Esophagus muscularis mucosa (tissue), 4 donors: ENCODE results near the gene ZBTB38. TPM values are rescaled to one million over a fixed set of nuclear protein-coding genes. Genes with fewer than 3 reads are reported as not detected.

ENCODE experiments used
- DNase-seq: peaks from one replicate; pipeline ENCODE4 v3.0.0-alpha.2; 2017; ENCODE audit errors: extremely low spot score
- H3K27ac ChIP-seq, 4 donors: fragments of 200-600 bp; sonication (generic); replicated peaks in 1 of 4; 1 replicate in 3 of 4; 2 replicates in 1 of 4; pipeline ENCODE4 v1.5.1; 2016 to 2019; ENCODE audit warnings: mild to moderate bottlenecking in 1 of 4
- H3K27me3 ChIP-seq, 4 donors: fragments of 200-600 bp; sonication (generic); one replicate each; pipeline versions ENCODE4 v1.5.1 to v1.6.0; 2016 to 2019
- H3K36me3 ChIP-seq, 4 donors: fragments of 200-600 bp; sonication (generic); one replicate each; pipeline ENCODE4 v1.5.1; 2016 to 2019
- H3K4me1 ChIP-seq, 4 donors: fragments of 200-600 bp; sonication (generic); one replicate each; pipeline ENCODE4 v1.5.1; 2016 to 2019
- H3K4me3 ChIP-seq, 4 donors: fragments of 200-600 bp; sonication (generic); 1 replicate in 2 of 4; 2 replicates in 2 of 4; pipeline ENCODE4 v1.5.1; 2016 to 2019; ENCODE audit warnings: mild to moderate bottlenecking in 4 of 4, moderate library complexity in 1 of 4
- H3K9me3 ChIP-seq, 4 donors: fragments of 200-600 bp; sonication (generic); 1 replicate in 3 of 4; 2 replicates in 1 of 4; pipeline ENCODE4 v1.5.1; 2016 to 2019
- EP300 ChIP-seq: sonication (generic); formaldehyde crosslinking; IDR thresholded peaks from one replicate; pipeline ENCODE4 v1.6.1; 2017; ENCODE audit warnings: antibody characterized with exemption
- POLR2A ChIP-seq: fragments of 450-650 bp; IDR thresholded peaks from one replicate; pipeline ENCODE4 v1.6.1; 2017; ENCODE audit warnings: antibody characterized with exemption, moderate library complexity, mild to moderate bottlenecking, low read depth
- POLR2AphosphoS5 ChIP-seq, 2 donors: sonication (generic); formaldehyde crosslinking; IDR thresholded peaks; one replicate each; pipeline ENCODE4 v1.6.1; 2017; ENCODE audit warnings: antibody characterized with exemption in 2 of 2
- WGBS: methylation state at CpG from one replicate; pipeline ENCODE4 v1.1.5; 2018; 5-methylcytosine and 5-hydroxymethylcytosine counted together
- intact Hi-C: fragments of 100-400 bp; cut with DNase I; formaldehyde crosslinking; loops from one replicate; pipeline ENCODE4 v1.15.1; 2023
- total RNA-seq, 4 donors: library from RNA; depleted of rRNA; stranded (reverse); fragments of >200 nt; gene quantifications; one replicate each; pipeline versions ENCODE4 v1.1.0 to v1.2.1, GENCODE V29; 2016
- TF ChIP-seq, protein P1 (sequence below), 3 experiments: fragments of 200-600 bp in 2 of 3; fragments of 450-650 bp in 1 of 3; sonication (generic) in 2 of 3; IDR thresholded peaks; one replicate each; pipeline ENCODE4 v1.5.1; 2017 to 2019; ENCODE audit warnings: antibody characterized with exemption in 3 of 3, mild to moderate bottlenecking in 2 of 3, moderate library complexity in 1 of 3

ZBTB38 gene
- total RNA-seq, 4 donors from 2014 or later, result 163 to 250 (median 203) TPM

DNA sequence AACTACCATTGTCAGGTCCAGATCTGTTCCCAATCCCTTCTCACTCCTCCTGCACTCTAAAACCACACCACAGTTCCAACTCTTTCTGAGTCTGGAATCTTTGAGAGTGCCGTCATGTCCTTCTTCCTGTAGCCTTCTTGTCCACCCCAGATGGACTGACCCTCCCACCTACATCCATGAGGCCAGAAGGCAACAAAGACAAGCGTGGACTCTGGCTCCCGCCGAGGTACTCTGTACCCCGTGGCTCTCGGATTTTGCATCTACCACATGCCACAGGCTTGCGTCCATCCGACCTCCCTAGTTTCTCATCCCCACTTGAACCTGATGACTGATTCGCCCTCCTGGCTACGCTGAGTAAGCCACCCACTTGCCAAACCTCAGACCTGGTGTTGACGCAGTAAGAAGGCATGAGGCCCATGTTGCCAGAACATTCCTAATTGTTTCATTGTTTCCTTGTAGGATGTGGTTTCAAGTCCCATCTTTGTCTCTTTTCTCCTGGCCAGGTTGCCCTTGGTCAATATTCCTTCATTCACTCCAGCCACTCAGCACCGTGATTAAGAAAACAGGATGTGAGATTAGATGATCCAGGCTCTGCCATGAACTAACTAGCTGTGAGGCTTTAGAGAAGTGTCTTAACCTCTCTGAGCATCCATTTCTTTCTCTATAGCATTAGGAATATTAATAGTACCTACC, 1.1 kb upstream of the ZBTB38 start:
- Histone ChIP-seq H3K9me3 (no peaks in the 10 kb centered on the region), H3K27me3 (no peaks in the 10 kb centered on the region), H3K27ac (peak overlapping the region; percentile 84 to 88 (median 85)), H3K36me3 (peaks cover 0 to 12% (median 0%) of the 10 kb centered on the region in 4 donors), H3K4me3 (no peak overlapping the region), H3K4me1 (peaks cover 28 to 48% (median 44%) of the 10 kb centered on the region in 4 donors)
- intact Hi-C loops, result loop anchor here (5.0 kb wide), 1 partner anchor 40 kb away; no protein-coding TSS in a partner anchor
- no peak for DNase-seq
- TF ChIP-seq POLR2A (no peak), POLR2AphosphoS5 (IDR thresholded peaks at IDR 0.05) (peak in 1 of 2 donors; percentile 14), EP300 (no peak)
- TF ChIP-seq, protein P1, sequence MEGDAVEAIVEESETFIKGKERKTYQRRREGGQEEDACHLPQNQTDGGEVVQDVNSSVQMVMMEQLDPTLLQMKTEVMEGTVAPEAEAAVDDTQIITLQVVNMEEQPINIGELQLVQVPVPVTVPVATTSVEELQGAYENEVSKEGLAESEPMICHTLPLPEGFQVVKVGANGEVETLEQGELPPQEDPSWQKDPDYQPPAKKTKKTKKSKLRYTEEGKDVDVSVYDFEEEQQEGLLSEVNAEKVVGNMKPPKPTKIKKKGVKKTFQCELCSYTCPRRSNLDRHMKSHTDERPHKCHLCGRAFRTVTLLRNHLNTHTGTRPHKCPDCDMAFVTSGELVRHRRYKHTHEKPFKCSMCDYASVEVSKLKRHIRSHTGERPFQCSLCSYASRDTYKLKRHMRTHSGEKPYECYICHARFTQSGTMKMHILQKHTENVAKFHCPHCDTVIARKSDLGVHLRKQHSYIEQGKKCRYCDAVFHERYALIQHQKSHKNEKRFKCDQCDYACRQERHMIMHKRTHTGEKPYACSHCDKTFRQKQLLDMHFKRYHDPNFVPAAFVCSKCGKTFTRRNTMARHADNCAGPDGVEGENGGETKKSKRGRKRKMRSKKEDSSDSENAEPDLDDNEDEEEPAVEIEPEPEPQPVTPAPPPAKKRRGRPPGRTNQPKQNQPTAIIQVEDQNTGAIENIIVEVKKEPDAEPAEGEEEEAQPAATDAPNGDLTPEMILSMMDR (IDR thresholded peaks at IDR 0.05), result no peak
- WGBS, result 88% methylated on average over 12 of the region's 12 CpGs

DNA sequence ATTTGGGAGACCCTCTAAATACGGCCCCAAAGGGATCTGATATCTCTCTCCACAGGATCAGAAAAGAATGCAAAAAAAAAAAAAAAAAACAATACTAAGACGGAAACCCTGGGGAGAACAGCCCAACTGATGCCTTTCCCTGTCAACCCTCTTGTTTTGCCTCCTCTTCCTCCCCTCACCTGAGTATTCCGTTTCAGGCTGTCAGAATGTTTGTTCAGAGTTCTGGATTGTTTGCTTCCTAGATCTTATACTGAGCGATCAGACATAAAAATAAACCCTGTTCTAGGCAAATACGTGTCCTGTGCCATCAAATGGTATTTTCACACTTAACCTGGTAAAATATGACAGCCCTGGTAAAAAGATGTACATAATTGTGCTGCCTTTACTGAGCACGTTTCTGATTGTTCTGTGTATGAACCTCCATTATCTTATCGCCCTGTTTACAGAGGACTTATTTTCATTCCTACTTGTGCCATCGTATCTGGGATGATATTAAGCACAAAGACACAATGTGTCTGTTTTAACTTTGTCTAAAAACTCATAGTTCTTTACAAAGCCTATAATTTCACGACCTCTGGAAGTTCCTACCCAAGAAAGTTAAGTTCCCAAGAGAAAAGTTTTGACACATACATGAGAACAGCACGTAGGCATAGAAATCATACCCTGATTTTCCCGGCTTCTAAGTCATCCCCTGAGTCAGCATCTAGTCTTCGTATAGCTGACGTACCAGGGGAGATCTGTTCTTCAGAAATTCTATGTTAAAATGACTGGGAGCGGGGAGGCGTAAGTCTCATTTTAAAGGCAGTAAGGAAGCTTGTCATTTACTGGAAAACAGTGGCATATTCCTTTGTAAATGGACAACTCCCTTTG, 856 bp downstream of the ZBTB38 start:
- WGBS, result 85% methylated on average over 15 of the region's 15 CpGs
- Histone ChIP-seq H3K36me3 (peaks cover 0 to 31% (median 0%) of the 10 kb centered on the region in 4 donors), H3K4me1 (peaks cover 28 to 48% (median 44%) of the 10 kb centered on the region in 4 donors), H3K9me3 (no peaks in the 10 kb centered on the region), H3K4me3 (peak overlapping the region; percentile 30 to 41 (median 37)), H3K27ac (peak overlapping the region; percentile 84 to 88 (median 85)), H3K27me3 (no peaks in the 10 kb centered on the region)
- no peak for DNase-seq
- intact Hi-C loops, result loop anchor here (5.0 kb wide), 1 partner anchor 38 kb away; no protein-coding TSS in a partner anchor
- no peak for TF ChIP-seq POLR2A
- TF ChIP-seq, protein P1 (IDR thresholded peaks at IDR 0.05), result no peak
- TF ChIP-seq POLR2AphosphoS5 (IDR thresholded peaks at IDR 0.05), result no peak
- no peak for TF ChIP-seq EP300

DNA sequence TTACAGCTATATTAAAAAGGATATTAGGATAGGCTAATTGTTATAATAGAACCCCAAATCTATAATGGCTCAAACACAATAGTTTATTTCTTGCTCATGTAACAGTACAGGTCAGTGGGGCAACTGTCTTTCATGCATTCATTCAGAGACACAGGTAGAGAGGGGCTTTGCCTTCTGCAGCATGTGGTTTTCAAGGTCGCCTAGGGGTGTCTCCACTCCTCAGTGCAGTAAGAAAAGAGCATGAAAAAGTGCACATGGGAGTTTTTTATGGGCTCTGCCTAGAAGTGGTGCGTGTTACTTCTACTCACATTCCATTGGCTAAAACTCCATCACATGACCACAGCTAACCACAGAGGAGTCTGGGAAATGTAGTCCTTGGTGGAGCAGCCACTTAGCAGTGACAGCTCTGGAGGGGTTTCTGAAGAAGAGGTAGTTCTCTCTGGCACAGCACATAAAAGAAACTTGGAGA, 1.8 kb downstream of the ZBTB38 start:
- Histone ChIP-seq H3K4me3 (no peak overlapping the region), H3K27me3 (no peaks in the 10 kb centered on the region), H3K27ac (peak overlapping the region; percentile 84 to 88 (median 85)), H3K36me3 (peaks cover 0 to 33% (median 0%) of the 10 kb centered on the region in 4 donors), H3K9me3 (no peaks in the 10 kb centered on the region), H3K4me1 (peaks cover 28 to 48% (median 44%) of the 10 kb centered on the region in 4 donors)
- WGBS, result 6% methylated on average over 2 of the region's 2 CpGs
- TF ChIP-seq POLR2A (no peak), EP300 (no peak), POLR2AphosphoS5 (IDR thresholded peaks at IDR 0.05) (peak; percentile 62 to 69)
- TF ChIP-seq, protein P1 (IDR thresholded peaks at IDR 0.05), result peak; percentile 48 to 59 (median 49)
- intact Hi-C loops, result no loop called here
- no peak for DNase-seq

DNA sequence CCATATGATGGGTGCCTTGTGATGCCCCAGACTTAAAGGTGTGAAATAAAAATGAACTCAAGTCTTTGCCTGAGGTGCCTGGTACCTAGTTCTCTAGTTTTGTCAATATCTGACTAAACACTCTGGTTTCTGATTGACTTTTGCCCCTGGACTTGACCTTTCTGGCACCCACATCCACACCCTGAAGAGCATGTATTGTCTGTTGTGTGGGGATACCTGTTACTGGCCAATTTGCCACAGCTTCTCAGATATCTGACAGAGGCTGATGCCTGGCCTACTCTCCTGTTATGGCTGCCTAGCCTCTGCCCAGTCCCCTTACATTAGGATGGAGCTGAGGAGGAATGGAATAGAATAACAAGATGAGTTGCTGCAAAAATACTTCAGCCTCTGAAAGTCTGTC, 3.6 kb downstream of the ZBTB38 start:
- TF ChIP-seq EP300 (no peak), POLR2A (no peak), POLR2AphosphoS5 (IDR thresholded peaks at IDR 0.05) (no peak)
- TF ChIP-seq, protein P1 (IDR thresholded peaks at IDR 0.05), result no peak
- intact Hi-C loops, result no loop called here
- DNase-seq, result no peak
- no peaks in the 10 kb centered on the region for H3K27me3 ChIP-seq
- H3K4me1 ChIP-seq, result peaks cover 17 to 36% (median 32%) of the 10 kb centered on the region in 4 donors
- no peak overlapping the region for H3K27ac ChIP-seq
- H3K9me3 ChIP-seq, result no peaks in the 10 kb centered on the region
- H3K36me3 ChIP-seq, result peaks cover 0 to 50% (median 0%) of the 10 kb centered on the region in 4 donors
- no peak overlapping the region for H3K4me3 ChIP-seq
